Panc1 (cell line): ENCODE data around the gene ACD.

Experiments
- CTCF ChIP-seq: fragments of 450-650 bp; IDR thresholded peaks from 2 replicates; pipeline ENCODE4 v1.5.1; 2017; ENCODE audit warnings: mild to moderate bottlenecking
- POLR2AphosphoS5 ChIP-seq: IDR thresholded peaks from 2 replicates; pipeline ENCODE4 v1.6.1; 2012; ENCODE audit warnings: mild to moderate bottlenecking, low read depth, low read length, moderate library complexity
- REST ChIP-seq, 2 experiments: IDR thresholded peaks; 2 replicates each; pipeline ENCODE4 v1.6.1; 2011 to 2012; ENCODE audit warnings: low read depth in 2 of 2, control low read depth in 1 of 2, low read length in 1 of 2, mild to moderate bottlenecking in 1 of 2, moderate library complexity in 1 of 2; ENCODE audit not compliant: insufficient read depth in 1 of 2
- SIN3A ChIP-seq: IDR thresholded peaks from 2 replicates; pipeline ENCODE4 v1.6.1; 2012; ENCODE audit warnings: low read depth, mild to moderate bottlenecking, low read length, moderate library complexity, borderline replicate concordance; ENCODE audit not compliant: insufficient read depth
- TCF7L2 ChIP-seq: IDR thresholded peaks from 2 replicates; pipeline ENCODE4 v1.6.1; 2011; ENCODE audit warnings: mild to moderate bottlenecking, low read depth, low read length, inconsistent platforms

- TF ChIP-seq CTCF (no peak; the same call in 1 of the 2 replicates), POLR2AphosphoS5 (no peak), TCF7L2 (no peak), SIN3A (no peak), REST (IDR thresholded peaks at IDR 0.05; ENCODE audit: insufficient read depth in 1 of 2, low read depth in 2 of 2, low read length in 1 of 2) (no peak)
Measured at GRCh38 chr16:67613808-67614207, 46.3 kb downstream of the ACD start.
